ENCODE data around the gene CAMTA1.

Gene CAMTA1

GRCh38 chr1:7539769-7540175, 754.5 kb downstream of the CAMTA1 start:
- peak; percentile 61 for TF ChIP-seq CTCF (IDR thresholded peaks at IDR 0.05; ENCODE audit: insufficient read depth, low read depth, low read length, missing control alignments)
- no peak overlapping the region for H3K4me3 ChIP-seq (ENCODE audit: low read length)
- DNase-seq (ENCODE audit: low read depth), result peak; percentile 91

- no peak for TF ChIP-seq CTCF (IDR thresholded peaks at IDR 0.05; ENCODE audit: insufficient read depth, low read depth, low read length, missing control alignments)
- no peak for DNase-seq (ENCODE audit: low read depth)
- H3K4me3 ChIP-seq (ENCODE audit: low read length), result no peak overlapping the region
These were observed 755.6 kb downstream of the CAMTA1 start for GRCh38 chr1:7540816-7541215.

- DNase-seq (ENCODE audit: low read depth), result no peak
- no peak for TF ChIP-seq CTCF (IDR thresholded peaks at IDR 0.05; ENCODE audit: insufficient read depth, low read depth, low read length, missing control alignments)
- H3K4me3 ChIP-seq (ENCODE audit: low read length), result no peak overlapping the region
These were observed 756.4 kb downstream of the CAMTA1 start for GRCh38 chr1:7541629-7542028.

- no peak overlapping the region for H3K4me3 ChIP-seq (ENCODE audit: low read length)
- DNase-seq (ENCODE audit: low read depth), result no peak
- no peak for TF ChIP-seq CTCF (IDR thresholded peaks at IDR 0.05; ENCODE audit: insufficient read depth, low read depth, low read length, missing control alignments)
These were observed 758.5 kb downstream of the CAMTA1 start for GRCh38 chr1:7543718-7544090.

GRCh38 chr1:7549277-7550161, 764.3 kb downstream of the CAMTA1 start:
- H3K4me3 ChIP-seq (ENCODE audit: low read length), result no peak overlapping the region
- peak; percentile 87 for DNase-seq (ENCODE audit: low read depth)
- TF ChIP-seq CTCF (IDR thresholded peaks at IDR 0.05; ENCODE audit: insufficient read depth, low read depth, low read length, missing control alignments), result no peak

- no peak for DNase-seq (ENCODE audit: low read depth)
- no peak for TF ChIP-seq CTCF (IDR thresholded peaks at IDR 0.05; ENCODE audit: insufficient read depth, low read depth, low read length, missing control alignments)
- no peak overlapping the region for H3K4me3 ChIP-seq (ENCODE audit: low read length)
These were observed 765.1 kb downstream of the CAMTA1 start for GRCh38 chr1:7550261-7550865.

Measured in epithelial cell of esophagus (primary cell).